Anterior cingulate cortex (tissue), 58 donors: ENCODE results near the gene MAP3K20.
"Not testable (repeated sequence)": the region's sequence is repeated elsewhere in the genome, so short reads cannot be mapped to it uniquely, and the experiment has no call there.

ENCODE experiments used
- DNase-seq, 58 donors: peaks; one replicate each; lab custom pipeline; 2025; lab: John Stamatoyannopoulos, UW

Gene MAP3K20

GRCh38 chr2:173290046-173290445 lies 214.4 kb downstream of the MAP3K20 start:
- DNase-seq, result no peak

GRCh38 chr2:173290518-173290917 lies 214.9 kb downstream of the MAP3K20 start:
- DNase-seq, result no peak

- no peak for DNase-seq
Measured at GRCh38 chr2:173291412-173291811, 215.8 kb downstream of the MAP3K20 start.

- DNase-seq, result no peak
Measured at GRCh38 chr2:173296235-173296634, 220.6 kb downstream of the MAP3K20 start.

GRCh38 chr2:173298536-173299097 lies 223.0 kb downstream of the MAP3K20 start:
- DNase-seq, result no peak

GRCh38 chr2:173299764-173300163 lies 224.1 kb downstream of the MAP3K20 start:
- no peak for DNase-seq

- no peak for DNase-seq
Measured at GRCh38 chr2:173300458-173300857, 224.8 kb downstream of the MAP3K20 start.

- not testable (repeated sequence) for DNase-seq
Measured at GRCh38 chr2:173301549-173301948, 225.9 kb downstream of the MAP3K20 start.

- no peak for DNase-seq
Measured at GRCh38 chr2:173305303-173305702, 229.7 kb downstream of the MAP3K20 start.

GRCh38 chr2:173307293-173307692 lies 231.6 kb downstream of the MAP3K20 start:
- DNase-seq, result peak in 3 of 58 donors; percentile 1 to 3 (median 2)

GRCh38 chr2:173309370-173309769 lies 233.7 kb downstream of the MAP3K20 start:
- not testable (repeated sequence) for DNase-seq

- no peak for DNase-seq
Measured at GRCh38 chr2:173311844-173312606, 236.4 kb downstream of the MAP3K20 start.
